Glutamatergic neuron (in vitro differentiated cells): ENCODE data around the gene SOX18. TPM values are rescaled to one million over a fixed set of nuclear protein-coding genes. Genes with fewer than 3 reads are reported as not detected.

Experiments
- DNase-seq: peaks from one replicate; pipeline ENCODE4 v3.0.0; 2022
- H3K27ac Mint-ChIP-seq: one replicate; pipeline ENCODE4 v1.8.0; 2020; ENCODE audit warnings: mild to moderate bottlenecking, mixed read lengths, inconsistent platforms; ENCODE audit not compliant: unreplicated experiment
- H3K27me3 Mint-ChIP-seq: one replicate; pipeline ENCODE4 v1.8.0; 2020; ENCODE audit warnings: mild to moderate bottlenecking, moderate library complexity, mixed read lengths, inconsistent platforms; ENCODE audit not compliant: unreplicated experiment
- H3K36me3 Mint-ChIP-seq: one replicate; pipeline ENCODE4 v1.8.0; 2020; ENCODE audit warnings: mild to moderate bottlenecking, mixed read lengths, inconsistent platforms; ENCODE audit not compliant: unreplicated experiment
- H3K4me1 Mint-ChIP-seq: one replicate; pipeline ENCODE4 v1.8.0; 2020; ENCODE audit warnings: mild to moderate bottlenecking, low read depth, mixed read lengths, inconsistent platforms; ENCODE audit not compliant: unreplicated experiment
- H3K4me3 Mint-ChIP-seq: one replicate; pipeline ENCODE4 v1.8.0; 2020; ENCODE audit warnings: mild to moderate bottlenecking, mixed read lengths, inconsistent platforms; ENCODE audit not compliant: unreplicated experiment
- H3K9me3 Mint-ChIP-seq: one replicate; pipeline ENCODE4 v1.8.0; 2020; ENCODE audit warnings: mild to moderate bottlenecking, moderate library complexity, mixed read lengths, inconsistent platforms; ENCODE audit not compliant: unreplicated experiment
- CTCF ChIP-seq: fragments of 200-600 bp; sonication (generic); IDR thresholded peaks from one replicate; pipeline ENCODE4 v1.5.0; 2021; ENCODE audit not compliant: partially characterized antibody, unreplicated experiment
- total RNA-seq: library from RNA; stranded (reverse); fragmentation: NEBNext Ultra II Directional; extraction: Animal tissue kit (Norgen Biotek cat#: 25700); gene quantifications from one replicate; pipeline ENCODE4 v1.2.1, GENCODE V29; 2021; ENCODE audit not compliant: unreplicated experiment

The SOX18 gene
- total RNA-seq, 1 donor from 2014 or later = 0.66 TPM

GRCh38 chr20:64031822-64032314 is 17.6 kb downstream of the SOX18 start:
- Mint-ChIP-seq H3K36me3 (no peaks in the 10 kb centered on the region), H3K27ac (no peak overlapping the region), H3K27me3 (peaks cover 5% of the 10 kb centered on the region), H3K4me3 (no peak overlapping the region), H3K4me1 (peaks cover 20% of the 10 kb centered on the region), H3K9me3 (peaks cover 10% of the 10 kb centered on the region)
- no peak for DNase-seq
- no peak for TF ChIP-seq CTCF

GRCh38 chr20:64030371-64031134 is 18.9 kb downstream of the SOX18 start:
- no peak for DNase-seq
- H3K36me3 Mint-ChIP-seq = no peaks in the 10 kb centered on the region
- H3K9me3 Mint-ChIP-seq = peaks cover 10% of the 10 kb centered on the region
- H3K4me3 Mint-ChIP-seq = no peak overlapping the region
- H3K27me3 Mint-ChIP-seq = peaks cover 5% of the 10 kb centered on the region
- H3K4me1 Mint-ChIP-seq = peaks cover 13% of the 10 kb centered on the region
- no peak for TF ChIP-seq CTCF
- H3K27ac Mint-ChIP-seq = peak overlapping the region; percentile 38

DNA sequence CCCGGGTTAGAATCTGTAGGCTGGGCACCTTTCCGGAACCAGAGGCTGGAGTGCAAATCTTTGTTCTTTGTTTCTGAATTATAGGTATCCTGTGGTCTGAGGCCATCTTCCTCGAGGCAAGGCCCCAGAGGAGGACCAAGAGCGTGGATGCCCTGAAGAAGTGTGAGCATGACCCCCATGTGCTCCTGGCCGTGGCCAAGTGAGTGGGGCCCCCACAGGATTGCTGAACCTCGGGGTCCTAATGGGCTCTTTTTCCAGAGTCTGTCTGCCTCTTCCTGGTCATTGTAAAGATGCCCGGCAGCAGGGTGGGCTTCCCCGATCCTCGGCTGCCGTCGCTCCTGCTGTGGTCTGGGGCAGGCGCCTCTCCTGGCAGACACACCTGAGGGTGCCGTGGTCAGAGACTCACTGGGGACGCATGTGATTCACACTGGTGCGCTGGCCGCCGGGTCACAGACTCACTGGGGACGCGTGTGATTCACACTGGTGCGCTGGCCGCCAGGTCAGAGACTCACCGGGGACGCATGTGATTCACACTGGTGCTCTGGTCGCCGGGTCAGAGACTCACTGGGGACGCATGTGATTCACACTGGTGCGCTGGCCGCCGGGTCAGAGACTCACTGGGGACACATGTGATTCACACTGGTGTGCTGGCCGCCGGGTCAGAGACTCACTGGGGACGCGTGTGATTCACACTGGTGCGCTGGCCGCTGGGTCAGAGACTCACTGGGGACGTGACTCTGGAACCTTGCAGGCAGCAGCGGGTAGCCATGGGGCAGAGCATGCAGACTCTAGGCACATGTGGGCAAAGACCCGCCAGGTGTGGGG is 19.9 kb downstream of the SOX18 start:
- H3K4me1 Mint-ChIP-seq = peaks cover 8% of the 10 kb centered on the region
- H3K27me3 Mint-ChIP-seq = peaks cover 3% of the 10 kb centered on the region
- H3K36me3 Mint-ChIP-seq = no peaks in the 10 kb centered on the region
- H3K27ac Mint-ChIP-seq = no peak overlapping the region
- DNase-seq = no peak
- no peak for TF ChIP-seq CTCF
- peaks cover 8% of the 10 kb centered on the region for H3K9me3 Mint-ChIP-seq
- no peak overlapping the region for H3K4me3 Mint-ChIP-seq

- H3K36me3 Mint-ChIP-seq = no peaks in the 10 kb centered on the region
- no peak overlapping the region for H3K27ac Mint-ChIP-seq
- no peak for TF ChIP-seq CTCF
Measured at GRCh38 chr20:64027981-64028685, 21.3 kb downstream of the SOX18 start.

More at GRCh38 chr20:64027981-64028685, 21.3 kb downstream of the SOX18 start:
- no peaks in the 10 kb centered on the region for H3K9me3 Mint-ChIP-seq
- no peak overlapping the region for H3K4me3 Mint-ChIP-seq
- H3K27me3 Mint-ChIP-seq = no peaks in the 10 kb centered on the region
- no peak for DNase-seq
- peaks cover 2% of the 10 kb centered on the region for H3K4me1 Mint-ChIP-seq
